ENCODE data around the gene KCNIP1.

Gene KCNIP1

GRCh38 chr5:170475294-170476000, 28.4 kb upstream of the KCNIP1 start:
- TF ChIP-seq GATA3 (IDR thresholded peaks at IDR 0.05; ENCODE audit: low read depth, low read length) (no peak), GATA2 (IDR thresholded peaks at IDR 0.05; ENCODE audit: low read depth, low read length) (no peak)

GRCh38 chr5:170476704-170477103, 27.1 kb upstream of the KCNIP1 start:
- TF ChIP-seq GATA3 (IDR thresholded peaks at IDR 0.05; ENCODE audit: low read depth, low read length) (no peak), GATA2 (IDR thresholded peaks at IDR 0.05; ENCODE audit: low read depth, low read length) (no peak)

GRCh38 chr5:170477906-170478305, 25.9 kb upstream of the KCNIP1 start:
- TF ChIP-seq GATA2 (IDR thresholded peaks at IDR 0.05; ENCODE audit: low read depth, low read length), result no peak
- no peak for TF ChIP-seq GATA3 (IDR thresholded peaks at IDR 0.05; ENCODE audit: low read depth, low read length)

- TF ChIP-seq GATA2 (IDR thresholded peaks at IDR 0.05; ENCODE audit: low read depth, low read length), result no peak
- TF ChIP-seq GATA3 (IDR thresholded peaks at IDR 0.05; ENCODE audit: low read depth, low read length), result no peak
Measured at GRCh38 chr5:170478306-170478705, 25.5 kb upstream of the KCNIP1 start.

- TF ChIP-seq GATA3 (IDR thresholded peaks at IDR 0.05; ENCODE audit: low read depth, low read length) (no peak), GATA2 (IDR thresholded peaks at IDR 0.05; ENCODE audit: low read depth, low read length) (no peak)
Measured at GRCh38 chr5:170479484-170479883, 24.3 kb upstream of the KCNIP1 start.

GRCh38 chr5:170480260-170480659, 23.6 kb upstream of the KCNIP1 start:
- TF ChIP-seq GATA2 (IDR thresholded peaks at IDR 0.05; ENCODE audit: low read depth, low read length) (no peak), GATA3 (IDR thresholded peaks at IDR 0.05; ENCODE audit: low read depth, low read length) (no peak)

GRCh38 chr5:170481849-170482248, 22.0 kb upstream of the KCNIP1 start:
- no peak for TF ChIP-seq GATA2 (IDR thresholded peaks at IDR 0.05; ENCODE audit: low read depth, low read length)
- TF ChIP-seq GATA3 (IDR thresholded peaks at IDR 0.05; ENCODE audit: low read depth, low read length), result no peak

GRCh38 chr5:170482511-170482910, 21.3 kb upstream of the KCNIP1 start:
- TF ChIP-seq GATA2 (IDR thresholded peaks at IDR 0.05; ENCODE audit: low read depth, low read length) (no peak), GATA3 (IDR thresholded peaks at IDR 0.05; ENCODE audit: low read depth, low read length) (no peak)

GRCh38 chr5:170483701-170484458, 19.9 kb upstream of the KCNIP1 start:
- TF ChIP-seq GATA2 (IDR thresholded peaks at IDR 0.05; ENCODE audit: low read depth, low read length), result no peak

- TF ChIP-seq GATA3 (IDR thresholded peaks at IDR 0.05; ENCODE audit: low read depth, low read length) (no peak), GATA2 (IDR thresholded peaks at IDR 0.05; ENCODE audit: low read depth, low read length) (no peak)
Measured at GRCh38 chr5:170484459-170484831, 19.4 kb upstream of the KCNIP1 start.

- TF ChIP-seq GATA3 (IDR thresholded peaks at IDR 0.05; ENCODE audit: low read depth, low read length), result no peak
- TF ChIP-seq GATA2 (IDR thresholded peaks at IDR 0.05; ENCODE audit: low read depth, low read length), result no peak
Measured at GRCh38 chr5:170484847-170485615, 18.8 kb upstream of the KCNIP1 start.

GRCh38 chr5:170485616-170485911, 18.3 kb upstream of the KCNIP1 start:
- TF ChIP-seq GATA3 (IDR thresholded peaks at IDR 0.05; ENCODE audit: low read depth, low read length) (no peak), GATA2 (IDR thresholded peaks at IDR 0.05; ENCODE audit: low read depth, low read length) (no peak)

GRCh38 chr5:170486371-170486770, 17.4 kb upstream of the KCNIP1 start:
- no peak for TF ChIP-seq GATA2 (IDR thresholded peaks at IDR 0.05; ENCODE audit: low read depth, low read length)
- TF ChIP-seq GATA3 (IDR thresholded peaks at IDR 0.05; ENCODE audit: low read depth, low read length), result no peak

GRCh38 chr5:170488570-170488969, 15.2 kb upstream of the KCNIP1 start:
- no peak for TF ChIP-seq GATA2 (IDR thresholded peaks at IDR 0.05; ENCODE audit: low read depth, low read length)
- TF ChIP-seq GATA3 (IDR thresholded peaks at IDR 0.05; ENCODE audit: low read depth, low read length), result no peak

- TF ChIP-seq GATA3 (IDR thresholded peaks at IDR 0.05; ENCODE audit: low read depth, low read length), result no peak
- TF ChIP-seq GATA2 (IDR thresholded peaks at IDR 0.05; ENCODE audit: low read depth, low read length), result no peak
Measured at GRCh38 chr5:170489199-170489598, 14.6 kb upstream of the KCNIP1 start.

All from SH-SY5Y (cell line).